Tibial nerve (tissue), 4 donors: ENCODE data around the gene KIZ. TPM values are rescaled to one million over a fixed set of nuclear protein-coding genes. Genes with fewer than 3 reads are reported as not detected.

Experiments
- DNase-seq, 2 donors: peaks; one replicate each; pipeline ENCODE4 v3.0.0-alpha.2; 2019; ENCODE audit warnings: low spot score in 2 of 2
- H3K27ac ChIP-seq, 4 donors: fragments of 200-600 bp; sonication (generic) in 3 of 4; one replicate each; pipeline ENCODE4 v1.5.1; 2017 to 2019; ENCODE audit warnings: mild to moderate bottlenecking in 1 of 4
- H3K27me3 ChIP-seq, 2 donors: fragments of 200-600 bp; sonication (generic) in 1 of 2; one replicate each; pipeline versions ENCODE4 v1.5.1 to v1.6.0; 2017 to 2019
- H3K36me3 ChIP-seq, 3 donors: fragments of 200-600 bp; sonication (generic); one replicate each; pipeline ENCODE4 v1.5.1; 2018 to 2019
- H3K4me1 ChIP-seq, 4 donors: fragments of 200-600 bp; sonication (generic) in 3 of 4; one replicate each; pipeline ENCODE4 v1.5.1; 2017 to 2019
- H3K4me3 ChIP-seq, 4 donors: fragments of 200-600 bp; sonication (generic) in 3 of 4; one replicate each; pipeline ENCODE4 v1.5.1; 2017 to 2019; ENCODE audit warnings: mild to moderate bottlenecking in 1 of 4, moderate library complexity in 1 of 4
- H3K9me3 ChIP-seq, 4 donors: fragments of 200-600 bp; sonication (generic) in 3 of 4; one replicate each; pipeline ENCODE4 v1.5.1; 2017 to 2019
- CTCF ChIP-seq, 5 experiments: fragments of 200-600 bp in 3 of 5; fragments of 450-650 bp in 2 of 5; sonication (generic) in 3 of 5; IDR thresholded peaks; one replicate each; pipeline ENCODE4 v1.5.1; 2016 to 2019; ENCODE audit warnings: antibody characterized with exemption in 5 of 5, mild to moderate bottlenecking in 3 of 5, moderate library complexity in 2 of 5
- EP300 ChIP-seq, 2 donors: sonication (generic); formaldehyde crosslinking; IDR thresholded peaks; one replicate each; pipeline ENCODE4 v1.6.1; 2017; ENCODE audit warnings: antibody characterized with exemption in 2 of 2, mild to moderate bottlenecking in 1 of 2
- POLR2A ChIP-seq, 2 donors: fragments of 450-650 bp; IDR thresholded peaks; one replicate each; pipeline ENCODE4 v1.6.1; 2017; ENCODE audit warnings: antibody characterized with exemption in 2 of 2, mild to moderate bottlenecking in 2 of 2, moderate library complexity in 2 of 2
- whole genome bisulfite sequencing, 2 donors: methylation state at CpG; one replicate each; pipeline ENCODE4 v1.1.5; 2018; 5-methylcytosine and 5-hydroxymethylcytosine counted together
- total RNA-seq, 4 donors: library from RNA; depleted of rRNA; stranded (reverse); fragments of >200 nt; gene quantifications; one replicate each; pipeline ENCODE4 v1.1.0, GENCODE V29; 2016

KIZ gene
- total RNA-seq, 4 donors from 2014 or later = 19.8 to 58.6 (median 54.9) TPM

- Histone ChIP-seq H3K4me3 (no peak overlapping the region), H3K4me1 (peaks cover 0 to 12% (median 5%) of the 10 kb centered on the region in 4 donors), H3K27ac (peak overlapping the region in 2 of 4 donors; percentile 40 to 50), H3K9me3 (no peaks in the 10 kb centered on the region), H3K36me3 (peaks cover 0 to 39% (median 0%) of the 10 kb centered on the region in 3 donors), H3K27me3 (no peaks in the 10 kb centered on the region)
- no peak for TF ChIP-seq EP300 (IDR thresholded peaks at IDR 0.05)
- TF ChIP-seq CTCF (IDR thresholded peaks at IDR 0.05) = peak; percentile 53 to 76 (median 72)
- peak in 1 of 2 donors; percentile 66 for DNase-seq
- 17 to 21% methylated on average over 15 of the region's 15 CpGs for WGBS, 2 donors
Observed at GRCh38 chr20:21235484-21236445, 109.9 kb downstream of the KIZ start.

GRCh38 chr20:21237956-21238799 is 112.3 kb downstream of the KIZ start:
- 84 to 87% methylated on average over 10 of the region's 10 CpGs for WGBS, 2 donors
- Histone ChIP-seq H3K27me3 (no peaks in the 10 kb centered on the region), H3K4me3 (no peak overlapping the region), H3K27ac (no peak overlapping the region), H3K9me3 (no peaks in the 10 kb centered on the region), H3K36me3 (peaks cover 0 to 32% (median 0%) of the 10 kb centered on the region in 3 donors), H3K4me1 (peaks cover 0 to 12% (median 5%) of the 10 kb centered on the region in 4 donors)
- no peak for TF ChIP-seq POLR2A (IDR thresholded peaks at IDR 0.05)
- no peak for DNase-seq

GRCh38 chr20:21238818-21239536 is 113.1 kb downstream of the KIZ start:
- no peak overlapping the region for H3K4me3 ChIP-seq
- peaks cover 0 to 12% (median 5%) of the 10 kb centered on the region in 4 donors for H3K4me1 ChIP-seq
- no peak overlapping the region for H3K27ac ChIP-seq
- no peaks in the 10 kb centered on the region for H3K9me3 ChIP-seq
- 74 to 79% methylated on average over 6 of the region's 6 CpGs for WGBS, 2 donors
- H3K27me3 ChIP-seq = no peaks in the 10 kb centered on the region
- TF ChIP-seq EP300 (IDR thresholded peaks at IDR 0.05) (no peak), POLR2A (IDR thresholded peaks at IDR 0.05) (no peak), CTCF (IDR thresholded peaks at IDR 0.05) (no peak)
- DNase-seq = no peak
- peaks cover 0 to 40% (median 0%) of the 10 kb centered on the region in 3 donors for H3K36me3 ChIP-seq

- H3K27me3 ChIP-seq = no peaks in the 10 kb centered on the region
- no peak overlapping the region for H3K4me3 ChIP-seq
- peaks cover 0 to 12% (median 5%) of the 10 kb centered on the region in 4 donors for H3K4me1 ChIP-seq
- H3K9me3 ChIP-seq = no peaks in the 10 kb centered on the region
- peaks cover 0 to 54% (median 0%) of the 10 kb centered on the region in 3 donors for H3K36me3 ChIP-seq
- TF ChIP-seq POLR2A (IDR thresholded peaks at IDR 0.05) = no peak
- TF ChIP-seq EP300 (IDR thresholded peaks at IDR 0.05) = no peak
- no peak for TF ChIP-seq CTCF (IDR thresholded peaks at IDR 0.05)
- no peak for DNase-seq
- 86 to 87% methylated on average over 9 of the region's 9 CpGs for WGBS, 2 donors
- no peak overlapping the region for H3K27ac ChIP-seq
Observed at GRCh38 chr20:21240394-21240793, 114.5 kb downstream of the KIZ start.

- peaks cover 0 to 2% (median under 1%) of the 10 kb centered on the region in 4 donors for H3K4me1 ChIP-seq
- no peak overlapping the region for H3K27ac ChIP-seq
- DNase-seq = no peak
- no peaks in the 10 kb centered on the region for H3K27me3 ChIP-seq
- no peaks in the 10 kb centered on the region for H3K9me3 ChIP-seq
- peaks cover 0 to 64% (median 3%) of the 10 kb centered on the region in 3 donors for H3K36me3 ChIP-seq
- H3K4me3 ChIP-seq = no peak overlapping the region
- TF ChIP-seq EP300 (IDR thresholded peaks at IDR 0.05) = no peak
- 61 to 72% methylated on average over 7 of the region's 7 CpGs for WGBS, 2 donors
Observed at GRCh38 chr20:21241406-21241805, 115.5 kb downstream of the KIZ start.
